Erythroblast (primary cell): ENCODE measurements around the gene RS1.

Experiments
- DNase-seq, 2 experiments: peaks; one replicate each; lab custom pipeline; 2025; lab: John Stamatoyannopoulos, UW
- GATA1 ChIP-seq: IDR thresholded peaks from 2 replicates; pipeline ENCODE4 v1.6.1; 2011; ENCODE audit warnings: low read depth, mild to moderate bottlenecking, control low read depth, low read length, moderate library complexity
- POLR2A ChIP-seq: IDR thresholded peaks from 2 replicates; pipeline ENCODE4 v1.6.1; 2011; ENCODE audit warnings: mild to moderate bottlenecking, low read length

Gene RS1

GRCh38 chrX:18677161-18677869 is 5.4 kb upstream of the RS1 start:
- no peak for TF ChIP-seq POLR2A
- no peak for TF ChIP-seq GATA1
- peak; percentile 11 to 58 for DNase-seq

- TF ChIP-seq GATA1: no peak
- no peak for TF ChIP-seq POLR2A
- peak in 1 of 2 experiments; percentile 0 for DNase-seq
Measured at GRCh38 chrX:18676470-18676869, 4.6 kb upstream of the RS1 start.

GRCh38 chrX:18676050-18676449 is 4.1 kb upstream of the RS1 start:
- TF ChIP-seq POLR2A (no peak), GATA1 (no peak)
- DNase-seq: no peak

GRCh38 chrX:18674788-18675735 is 3.2 kb upstream of the RS1 start:
- TF ChIP-seq POLR2A (peak; percentile 37), GATA1 (no peak)
- DNase-seq: peak; percentile 81 to 91

- no peak for DNase-seq
- TF ChIP-seq GATA1 (no peak), POLR2A (no peak)
Measured at GRCh38 chrX:18674417-18674787, 2.5 kb upstream of the RS1 start.

GRCh38 chrX:18668071-18668835 is 3.7 kb downstream of the RS1 start:
- TF ChIP-seq GATA1: no peak
- no peak for TF ChIP-seq POLR2A
- DNase-seq: no peak

GRCh38 chrX:18666614-18667013 is 5.3 kb downstream of the RS1 start:
- TF ChIP-seq GATA1 (no peak), POLR2A (no peak)
- DNase-seq: no peak

GRCh38 chrX:18664947-18665346 is 7.0 kb downstream of the RS1 start:
- no peak for DNase-seq
- TF ChIP-seq GATA1 (no peak), POLR2A (no peak)

- TF ChIP-seq GATA1 (no peak), POLR2A (no peak)
- DNase-seq: no peak
Measured at GRCh38 chrX:18661273-18661672, 10.6 kb downstream of the RS1 start.

- TF ChIP-seq POLR2A: no peak
- no peak for TF ChIP-seq GATA1
- no peak for DNase-seq
Measured at GRCh38 chrX:18654875-18655836, 16.8 kb downstream of the RS1 start.

- TF ChIP-seq GATA1 (no peak), POLR2A (no peak)
- DNase-seq: no peak
Measured at GRCh38 chrX:18652636-18653035, 19.3 kb downstream of the RS1 start.

GRCh38 chrX:18650662-18651061 is 21.2 kb downstream of the RS1 start:
- TF ChIP-seq GATA1: no peak
- TF ChIP-seq POLR2A: no peak
- DNase-seq: no peak

- TF ChIP-seq POLR2A (no peak), GATA1 (no peak)
Measured at GRCh38 chrX:18649498-18649951, 22.4 kb downstream of the RS1 start.

More at GRCh38 chrX:18649498-18649951, 22.4 kb downstream of the RS1 start:
- DNase-seq: no peak
